Measurements from ENCODE around the gene ACTN4. TPM values are rescaled to one million over a fixed set of nuclear protein-coding genes. Genes with fewer than 3 reads are reported as not detected.
"Not testable (repeated sequence)": the region's sequence is repeated elsewhere in the genome, so short reads cannot be mapped to it uniquely, and the experiment has no call there.

Gene ACTN4
- total RNA-seq, 4 donors from 2014 or later = 191 to 479 (median 365) TPM

GRCh38 chr19:38763795-38764220 lies 116.4 kb downstream of the ACTN4 start:
- no peak for DNase-seq
- no peak overlapping the region for H3K27ac ChIP-seq
- WGBS, 2 donors = 90 to 95% methylated on average over 3 of the region's 3 CpGs
- intact Hi-C loops (cut with DNase I) = no loop called here
- no peaks in the 10 kb centered on the region for H3K9me3 ChIP-seq
- H3K4me3 ChIP-seq (replicated peaks in 1 of 3) = no peak overlapping the region
- H3K36me3 ChIP-seq = no peaks in the 10 kb centered on the region
- TF ChIP-seq CTCF (IDR thresholded peaks at IDR 0.05) (no peak), POLR2A (IDR thresholded peaks at IDR 0.05) (no peak)
- no peaks in the 10 kb centered on the region for H3K27me3 ChIP-seq
- H3K4me1 ChIP-seq = no peaks in the 10 kb centered on the region

GRCh38 chr19:38765214-38765613 lies 117.8 kb downstream of the ACTN4 start:
- intact Hi-C loops (cut with DNase I) = no loop called here
- Histone ChIP-seq H3K27me3 (no peaks in the 10 kb centered on the region), H3K9me3 (no peaks in the 10 kb centered on the region), H3K36me3 (no peaks in the 10 kb centered on the region), H3K4me1 (peaks cover 8% of the 10 kb centered on the region in 2 donors), H3K27ac (no peak overlapping the region), H3K4me3 (replicated peaks in 1 of 3) (no peak overlapping the region)
- DNase-seq = no peak
- WGBS, 2 donors = 97 to 99% methylated on average over 2 of the region's 2 CpGs
- no peak for TF ChIP-seq POLR2A (IDR thresholded peaks at IDR 0.05)
- TF ChIP-seq CTCF (IDR thresholded peaks at IDR 0.05) = no peak

DNA sequence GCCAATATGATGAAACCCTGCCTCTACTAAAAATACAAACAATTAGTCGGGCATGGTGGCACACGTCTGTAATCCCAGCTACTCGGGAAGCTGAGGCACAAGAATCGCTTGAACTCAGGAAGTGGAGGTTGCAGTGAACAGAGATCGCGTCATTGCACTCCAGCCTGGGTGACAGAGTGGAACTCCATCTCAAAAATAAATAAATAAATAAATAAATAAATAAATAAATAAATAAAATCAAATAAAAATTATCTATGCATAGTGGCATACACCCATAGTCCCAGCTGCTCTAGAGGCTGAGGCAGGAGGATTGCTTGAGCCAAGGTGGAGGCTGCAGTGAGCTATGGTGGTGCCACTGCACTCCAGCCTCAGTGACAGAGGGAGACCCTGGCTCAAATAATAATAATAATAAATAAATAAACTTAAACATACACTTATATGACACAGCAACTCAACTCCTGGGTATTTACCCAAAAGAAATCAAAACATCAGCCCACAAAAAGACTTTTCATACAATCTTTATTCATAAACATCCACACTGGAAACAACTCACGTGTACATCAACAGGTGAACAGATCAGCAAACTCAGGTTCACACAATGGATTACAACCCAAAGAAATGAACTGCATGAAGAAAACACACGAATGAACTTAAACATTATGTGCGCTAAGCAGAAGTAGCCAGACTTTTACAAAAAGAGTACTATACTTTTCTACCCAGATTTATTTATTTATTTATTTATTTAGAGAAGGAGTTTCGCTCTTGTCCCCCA lies 119.0 kb downstream of the ACTN4 start:
- H3K36me3 ChIP-seq = no peaks in the 10 kb centered on the region
- no peak for TF ChIP-seq POLR2A (IDR thresholded peaks at IDR 0.05)
- TF ChIP-seq CTCF (IDR thresholded peaks at IDR 0.05) = no peak
- intact Hi-C loops (cut with DNase I) = no loop called here
- H3K9me3 ChIP-seq = no peaks in the 10 kb centered on the region
- no peaks in the 10 kb centered on the region for H3K27me3 ChIP-seq
- no peak overlapping the region for H3K4me3 ChIP-seq (replicated peaks in 1 of 3)
- peaks cover 8% of the 10 kb centered on the region in 2 donors for H3K4me1 ChIP-seq
- no peak for DNase-seq
- WGBS, 2 donors = 77 to 91% methylated on average over 10 of the region's 10 CpGs
- H3K27ac ChIP-seq = no peak overlapping the region

DNA sequence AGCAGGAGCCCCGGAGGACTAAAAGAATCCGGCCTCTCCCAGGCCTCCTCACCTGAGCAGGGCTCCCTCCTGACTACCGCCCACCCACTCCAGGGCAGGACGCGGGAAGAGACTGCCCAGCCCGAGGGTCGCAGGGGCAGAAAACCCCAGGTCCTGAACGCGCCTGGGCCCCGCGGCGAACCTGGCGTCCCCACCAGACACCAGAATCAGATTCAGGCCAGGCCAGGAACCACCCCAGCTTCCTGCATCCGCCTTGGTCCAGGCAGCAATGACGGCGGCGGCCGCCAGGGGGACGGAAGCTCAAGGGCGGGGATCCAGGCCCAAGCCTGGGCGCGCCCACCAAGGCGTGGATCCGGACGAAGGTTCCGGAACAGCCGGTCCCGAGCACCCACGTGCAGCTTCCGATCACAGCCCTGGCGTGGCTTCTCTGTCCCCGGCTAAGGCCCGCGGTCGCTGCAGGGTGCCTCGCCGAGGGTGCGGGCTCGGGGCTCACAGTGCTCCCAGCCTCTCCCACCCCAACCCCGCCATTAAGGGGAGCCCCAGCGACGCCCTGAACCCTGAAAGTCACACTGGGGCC lies 122.3 kb downstream of the ACTN4 start:
- Histone ChIP-seq H3K9me3 (no peaks in the 10 kb centered on the region), H3K4me1 (peaks cover 8% of the 10 kb centered on the region in 2 donors), H3K27ac (peak overlapping the region in 2 of 3 donors; percentile 36 to 56), H3K27me3 (no peaks in the 10 kb centered on the region), H3K4me3 (replicated peaks in 1 of 3) (peak overlapping the region in 1 of 3 donors; percentile 24), H3K36me3 (no peaks in the 10 kb centered on the region)
- WGBS, 2 donors = 47 to 52% methylated on average over 7 of the region's 42 CpGs
- DNase-seq = peak; percentile 82 to 86
- TF ChIP-seq CTCF (IDR thresholded peaks at IDR 0.05) = peak; percentile 55 to 89 (median 73)
- TF ChIP-seq POLR2A (IDR thresholded peaks at IDR 0.05) = peak in 1 of 2 donors; percentile 35
- intact Hi-C loops (cut with DNase I) = loop anchor here (10.0 kb wide), 1 partner anchor 55 kb away; no protein-coding TSS in a partner anchor

DNA sequence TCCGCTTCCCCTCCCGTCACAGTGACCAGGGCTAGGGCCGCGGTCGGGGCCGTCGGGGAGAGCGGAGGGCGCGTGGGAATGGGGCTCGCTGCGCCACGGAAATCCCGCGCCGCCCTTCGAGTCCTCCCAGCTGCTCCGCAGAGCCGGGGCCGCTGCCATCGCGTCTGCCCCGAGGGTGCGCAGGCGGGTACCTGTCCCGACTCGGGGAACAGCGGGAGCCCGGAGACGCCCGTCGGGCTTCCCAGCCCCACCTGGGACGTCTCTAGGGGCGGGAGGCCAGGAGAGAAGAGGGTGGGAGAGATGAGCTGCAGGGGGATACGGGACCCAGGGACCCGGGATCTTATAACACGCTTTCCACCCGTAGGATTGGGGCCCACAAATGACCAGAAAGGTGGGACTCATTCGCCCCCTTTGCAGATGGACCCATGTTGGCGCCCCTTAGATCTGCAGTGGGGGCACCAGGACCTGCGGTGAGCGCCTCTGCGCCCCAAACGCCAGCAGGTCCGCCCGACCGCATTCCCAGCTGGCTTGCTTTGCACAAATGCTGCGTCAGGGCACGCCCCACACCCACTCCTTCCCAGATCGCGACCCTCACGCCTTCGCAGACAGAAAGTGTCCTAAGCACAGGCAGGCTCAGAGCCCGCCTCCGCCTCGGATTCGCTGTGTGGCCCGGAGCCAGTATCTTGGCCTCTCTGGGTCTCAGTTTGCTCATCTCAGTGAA lies 122.9 kb downstream of the ACTN4 start:
- H3K27me3 ChIP-seq, H3K9me3 ChIP-seq, DNase-seq, H3K36me3 ChIP-seq, H3K4me1 ChIP-seq: not testable (repeated sequence)
- Histone ChIP-seq H3K27ac (peak overlapping the region in 2 of 3 donors; percentile 36 to 56), H3K4me3 (replicated peaks in 1 of 3) (peak overlapping the region in 1 of 3 donors; percentile 24)
- WGBS, 2 donors = no CpG with 5 or more reads among the region's 58 CpGs
- intact Hi-C loops (cut with DNase I) = loop anchor here (10.0 kb wide), 1 partner anchor 54 kb away; no protein-coding TSS in a partner anchor

GRCh38 chr19:38770949-38771275 lies 123.5 kb downstream of the ACTN4 start:
- not testable (repeated sequence) for H3K4me3 ChIP-seq (replicated peaks in 1 of 3); H3K27ac ChIP-seq; DNase-seq; H3K36me3 ChIP-seq; H3K27me3 ChIP-seq; H3K9me3 ChIP-seq; H3K4me1 ChIP-seq
- WGBS, 2 donors = 0% methylated on average over 1 of the region's 22 CpGs; no CpG with 5 or more reads in 1 of the 2 donors
- intact Hi-C loops (cut with DNase I) = loop anchor here (10.0 kb wide), 1 partner anchor 54 kb away; no protein-coding TSS in a partner anchor

GRCh38 chr19:38771569-38771968 lies 124.1 kb downstream of the ACTN4 start:
- intact Hi-C loops (cut with DNase I) = loop anchor here (10.0 kb wide), 1 partner anchor 53 kb away; no protein-coding TSS in a partner anchor
- WGBS, 2 donors = no CpG with 5 or more reads among the region's 30 CpGs
- not testable (repeated sequence) for H3K4me1 ChIP-seq; H3K27ac ChIP-seq; H3K9me3 ChIP-seq; H3K36me3 ChIP-seq; H3K27me3 ChIP-seq; DNase-seq; H3K4me3 ChIP-seq (replicated peaks in 1 of 3)
